Mesenchymal stem cell (in vitro differentiated cells and primary cell): ENCODE data around the gene CRIP2.

Experiments used
- DNase-seq: peaks from one replicate; pipeline ENCODE4 v3.0.0-alpha.2; 2013
- H2AFZ ChIP-seq: one replicate; pipeline ENCODE4 v1.6.1; 2013; ENCODE audit warnings: low read depth, mild to moderate bottlenecking, control low read depth, inconsistent platforms, low read length, moderate library complexity
- H2AK5ac ChIP-seq: 2 replicates; pipeline ENCODE4 v1.6.1; 2013; ENCODE audit warnings: low read length, moderate library complexity, mild to moderate bottlenecking, inconsistent platforms; ENCODE audit not compliant: severe bottlenecking
- H2BK120ac ChIP-seq: one replicate; pipeline ENCODE4 v1.6.1; 2013; ENCODE audit warnings: low read depth, mild to moderate bottlenecking, inconsistent platforms, low read length, moderate library complexity
- H2BK12ac ChIP-seq, 2 experiments: one replicate each; pipeline ENCODE4 v1.6.1; 2013; ENCODE audit warnings: inconsistent platforms in 2 of 2, low read length in 2 of 2, mild to moderate bottlenecking in 2 of 2, moderate library complexity in 2 of 2, control low read depth in 1 of 2
- H2BK15ac ChIP-seq: one replicate; pipeline ENCODE4 v1.6.1; 2013; ENCODE audit warnings: mild to moderate bottlenecking, low read depth, inconsistent platforms; ENCODE audit not compliant: poor library complexity, severe bottlenecking
- H2BK5ac ChIP-seq: 2 replicates; pipeline ENCODE4 v1.6.1; 2013; ENCODE audit warnings: low read depth, mild to moderate bottlenecking, low read length, control low read depth, inconsistent platforms; ENCODE audit not compliant: poor library complexity, severe bottlenecking
- H3K14ac ChIP-seq, 2 experiments: one replicate each; pipeline ENCODE4 v1.6.1; 2013; ENCODE audit warnings: inconsistent platforms in 2 of 2, low read length in 2 of 2, control low read depth in 1 of 2, mild to moderate bottlenecking in 1 of 2, moderate library complexity in 1 of 2
- H3K18ac ChIP-seq, 2 experiments: one replicate each; pipeline ENCODE4 v1.6.1; 2013; ENCODE audit warnings: inconsistent platforms in 2 of 2, low read length in 2 of 2, control low read depth in 1 of 2, low read depth in 1 of 2, mild to moderate bottlenecking in 1 of 2
- H3K23ac ChIP-seq, 2 experiments: one replicate each; pipeline ENCODE4 v1.6.1; 2013; ENCODE audit warnings: inconsistent platforms in 2 of 2, low read length in 2 of 2, mild to moderate bottlenecking in 2 of 2, moderate library complexity in 2 of 2, control low read depth in 1 of 2
- H3K27ac ChIP-seq: 2 replicates; pipeline ENCODE4 v1.5.1; 2013; ENCODE audit warnings: mild to moderate bottlenecking, moderate library complexity, low read length, control low read depth, inconsistent platforms; ENCODE audit not compliant: poor library complexity, severe bottlenecking
- H3K27me3 ChIP-seq, 2 experiments: 2 replicates each; pipeline versions ENCODE4 v1.6.1 to v1.7.0; 2013; ENCODE audit warnings: low read length in 2 of 2, mild to moderate bottlenecking in 2 of 2, moderate library complexity in 2 of 2, control low read depth in 1 of 2, inconsistent platforms in 1 of 2; ENCODE audit not compliant: control insufficient read depth in 1 of 2, insufficient read depth in 1 of 2
- H3K36me3 ChIP-seq, 2 experiments: 2 replicates each; pipeline versions ENCODE4 v1.6.1 to v1.7.0; 2013; ENCODE audit warnings: low read length in 2 of 2, control low read depth in 1 of 2, inconsistent platforms in 1 of 2, low read depth in 1 of 2, mild to moderate bottlenecking in 1 of 2; ENCODE audit not compliant: insufficient read depth in 2 of 2, control insufficient read depth in 1 of 2
- H3K4ac ChIP-seq, 2 experiments: one replicate each; pipeline ENCODE4 v1.6.1; 2013; ENCODE audit warnings: inconsistent platforms in 2 of 2, low read length in 2 of 2, mild to moderate bottlenecking in 2 of 2, moderate library complexity in 2 of 2, control low read depth in 1 of 2, low read depth in 1 of 2
- H3K4me1 ChIP-seq: 2 replicates; pipeline ENCODE4 v1.6.1; 2013; ENCODE audit warnings: low read depth, low read length, control low read depth; ENCODE audit not compliant: control insufficient read depth, insufficient read depth
- H3K4me2 ChIP-seq: 2 replicates; pipeline ENCODE4 v1.6.1; 2013; ENCODE audit warnings: low read length, mild to moderate bottlenecking, inconsistent platforms; ENCODE audit not compliant: poor library complexity, severe bottlenecking
- H3K4me3 ChIP-seq, 2 experiments: 2 replicates each; pipeline versions ENCODE4 v1.5.1 to v1.7.0; 2013; ENCODE audit warnings: low read length in 2 of 2, mild to moderate bottlenecking in 2 of 2, control low read depth in 1 of 2, low read depth in 1 of 2; ENCODE audit not compliant: insufficient read depth in 1 of 2
- H3K79me1 ChIP-seq: replicated peaks from 2 replicates; pipeline ENCODE4 v1.6.1; 2013; ENCODE audit warnings: mild to moderate bottlenecking, control low read depth, low read length, inconsistent platforms; ENCODE audit not compliant: poor library complexity, severe bottlenecking
- H3K9ac ChIP-seq: 2 replicates; pipeline ENCODE4 v1.7.0; 2013; ENCODE audit warnings: mild to moderate bottlenecking, low read length, moderate library complexity
- H3K9me3 ChIP-seq: 2 replicates; pipeline ENCODE4 v1.7.0; 2013; ENCODE audit warnings: mild to moderate bottlenecking, low read length; ENCODE audit not compliant: control insufficient read depth
- H4K8ac ChIP-seq: one replicate; pipeline ENCODE4 v1.6.1; 2013; ENCODE audit warnings: inconsistent platforms, mild to moderate bottlenecking, low read length, moderate library complexity
- H4K91ac ChIP-seq: one replicate; pipeline ENCODE4 v1.6.1; 2013; ENCODE audit warnings: mild to moderate bottlenecking, low read length, inconsistent platforms
- WGBS: methylation state at CpG from one replicate; pipeline ENCODE4 v1.1.7; 2013; ENCODE audit warnings: mixed read lengths; 5-methylcytosine and 5-hydroxymethylcytosine counted together

CRIP2 gene

DNA sequence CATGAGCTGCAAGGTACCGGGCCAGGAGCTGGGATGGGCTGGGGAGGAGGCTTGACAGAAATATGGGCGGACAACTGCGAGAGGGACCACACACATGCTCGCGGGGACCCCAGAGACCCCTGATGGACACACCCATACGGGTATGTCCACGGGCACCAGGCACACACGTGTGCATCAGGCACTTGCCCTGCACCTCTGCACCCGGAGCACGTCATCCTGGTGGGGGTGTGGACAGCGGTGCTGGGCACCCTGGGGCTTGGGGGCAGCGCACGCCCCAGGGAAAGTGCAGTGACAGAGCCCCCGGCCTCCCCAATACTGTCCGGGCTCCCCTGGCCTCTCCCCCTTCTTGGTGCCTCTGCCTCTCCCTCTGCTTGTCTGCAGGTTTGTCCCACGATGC, 10.4 kb downstream of the CRIP2 start:
- DNase-seq: no peak
- peaks cover 15 to 36% of the 10 kb centered on the region in 2 experiments for H3K27me3 ChIP-seq
- no peak overlapping the region for H3K23ac ChIP-seq
- H2BK12ac ChIP-seq: no peak overlapping the region
- H2BK120ac ChIP-seq: no peak overlapping the region
- no peak overlapping the region for H3K9ac ChIP-seq
- no peak overlapping the region for H3K14ac ChIP-seq
- H2AK5ac ChIP-seq: no peak overlapping the region
- no peak overlapping the region for H3K27ac ChIP-seq
- H3K4ac ChIP-seq: no peak overlapping the region
- peak overlapping the region in 1 of 2 experiments; percentile 18 for H3K4me3 ChIP-seq
- peak overlapping the region in 1 of 2 experiments; percentile 0 for H3K18ac ChIP-seq
- no peak overlapping the region for H2BK15ac ChIP-seq
- H4K91ac ChIP-seq: peak overlapping the region; percentile 4
- no peak overlapping the region for H4K8ac ChIP-seq
- no peak overlapping the region for H3K4me2 ChIP-seq
- H2AFZ ChIP-seq: no peak overlapping the region
- WGBS: 97% methylated on average over 16 of the region's 16 CpGs
- H3K79me1 ChIP-seq: no peaks in the 10 kb centered on the region
- no peaks in the 10 kb centered on the region for H3K36me3 ChIP-seq
- no peak overlapping the region for H2BK5ac ChIP-seq
- peaks cover 53% of the 10 kb centered on the region for H3K4me1 ChIP-seq
- H3K9me3 ChIP-seq: no peaks in the 10 kb centered on the region

GRCh38 chr14:105485739-105486162, 11.1 kb downstream of the CRIP2 start:
- H3K79me1 ChIP-seq: no peaks in the 10 kb centered on the region
- no peak overlapping the region for H2BK5ac ChIP-seq
- no peak overlapping the region for H4K91ac ChIP-seq
- no peaks in the 10 kb centered on the region for H3K36me3 ChIP-seq
- H3K27ac ChIP-seq: no peak overlapping the region
- peak; percentile 57 for DNase-seq
- H3K4me2 ChIP-seq: no peak overlapping the region
- H3K9me3 ChIP-seq: no peaks in the 10 kb centered on the region
- H2BK15ac ChIP-seq: no peak overlapping the region
- H3K4me3 ChIP-seq: no peak overlapping the region
- no peak overlapping the region for H4K8ac ChIP-seq
- H3K4me1 ChIP-seq: peaks cover 51% of the 10 kb centered on the region
- peaks cover 14 to 36% of the 10 kb centered on the region in 2 experiments for H3K27me3 ChIP-seq
- no peak overlapping the region for H3K4ac ChIP-seq
- H3K14ac ChIP-seq: peak overlapping the region in 1 of 2 experiments; percentile 58
- peak overlapping the region in 1 of 2 experiments; percentile 37 for H2BK12ac ChIP-seq
- WGBS: 27% methylated on average over 12 of the region's 12 CpGs
- H3K18ac ChIP-seq: peak overlapping the region in 1 of 2 experiments; percentile 34
- H3K9ac ChIP-seq: no peak overlapping the region
- H3K23ac ChIP-seq: no peak overlapping the region
- H2AFZ ChIP-seq: no peak overlapping the region
- no peak overlapping the region for H2BK120ac ChIP-seq
- no peak overlapping the region for H2AK5ac ChIP-seq

DNA sequence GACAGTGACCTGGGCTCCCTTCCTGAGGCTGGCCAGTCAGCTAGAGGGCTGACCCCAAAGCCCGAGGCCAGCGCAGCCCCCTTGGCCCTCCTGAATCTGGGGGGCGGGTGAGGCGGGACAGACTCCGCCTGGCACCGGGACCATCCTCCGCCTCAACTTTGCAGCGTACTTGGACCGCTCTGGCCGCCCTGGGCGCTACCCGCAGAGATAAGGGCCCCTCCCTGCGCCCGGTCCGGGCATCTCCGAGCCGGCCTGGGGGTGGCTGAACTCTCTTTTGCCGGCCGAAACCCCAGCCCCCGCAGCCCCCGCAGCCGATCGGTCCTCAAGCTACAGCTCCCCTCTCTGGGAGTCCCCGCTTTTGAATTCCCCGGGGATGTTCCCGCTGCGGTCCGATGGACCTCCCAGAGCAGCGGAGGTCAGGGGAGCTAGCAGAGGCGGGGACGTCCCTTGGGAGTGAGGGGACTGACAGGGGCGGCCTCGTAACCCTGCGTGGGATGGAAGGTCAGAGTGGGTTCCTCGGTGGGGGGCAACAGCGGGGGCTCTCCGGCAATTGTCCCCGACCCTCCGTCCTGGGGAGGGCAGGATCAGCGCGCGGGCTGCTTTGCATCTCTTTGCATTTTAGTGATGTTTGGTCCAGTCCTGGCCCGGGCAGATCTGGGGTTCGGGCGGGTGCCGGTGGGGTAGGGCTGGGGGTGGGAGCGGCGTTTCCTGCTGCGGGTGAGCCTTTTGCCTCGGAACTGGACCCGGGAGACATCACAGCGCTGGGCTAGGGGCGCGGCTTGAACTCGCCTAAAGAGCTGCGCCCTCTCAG, 11.7 kb downstream of the CRIP2 start, which contains the start of gene CRIP1:
Gene CRIP1, plus strand, starts transcription at position 724 of the 811 bp plus-strand sequence. CDS start 374 bp downstream, outside the sequence.
- Histone ChIP-seq H3K14ac (peak within 1 kb of the TSS in 1 of 2 experiments; percentile 58), H2BK15ac (peak within 1 kb of the TSS; percentile 4), H3K4me2 (no peak within 1 kb of the TSS), H3K18ac (peak within 1 kb of the TSS; percentile 34 to 40), H3K36me3 (no peaks in the 10 kb centered on the region), H4K8ac (peak within 1 kb of the TSS; percentile 36), H3K4me3 (no peak within 1 kb of the TSS), H2BK5ac (no peak within 1 kb of the TSS), H2AK5ac (no peak within 1 kb of the TSS), H3K4ac (no peak within 1 kb of the TSS), H2AFZ (no peak within 1 kb of the TSS), H3K79me1 (no peaks in the 10 kb centered on the region), H2BK12ac (peak within 1 kb of the TSS in 1 of 2 experiments; percentile 37), H3K27ac (no peak within 1 kb of the TSS), H4K91ac (no peak within 1 kb of the TSS), H3K9me3 (no peaks in the 10 kb centered on the region), H2BK120ac (no peak within 1 kb of the TSS), H3K9ac (peak within 1 kb of the TSS; percentile 55), H3K23ac (peak within 1 kb of the TSS in 1 of 2 experiments; percentile 63), H3K4me1 (peaks cover 50% of the 10 kb centered on the region), H3K27me3 (peaks cover 14 to 36% of the 10 kb centered on the region in 2 experiments)
- WGBS: 42% methylated on average over 56 of the region's 56 CpGs
- no peak for DNase-seq

DNA sequence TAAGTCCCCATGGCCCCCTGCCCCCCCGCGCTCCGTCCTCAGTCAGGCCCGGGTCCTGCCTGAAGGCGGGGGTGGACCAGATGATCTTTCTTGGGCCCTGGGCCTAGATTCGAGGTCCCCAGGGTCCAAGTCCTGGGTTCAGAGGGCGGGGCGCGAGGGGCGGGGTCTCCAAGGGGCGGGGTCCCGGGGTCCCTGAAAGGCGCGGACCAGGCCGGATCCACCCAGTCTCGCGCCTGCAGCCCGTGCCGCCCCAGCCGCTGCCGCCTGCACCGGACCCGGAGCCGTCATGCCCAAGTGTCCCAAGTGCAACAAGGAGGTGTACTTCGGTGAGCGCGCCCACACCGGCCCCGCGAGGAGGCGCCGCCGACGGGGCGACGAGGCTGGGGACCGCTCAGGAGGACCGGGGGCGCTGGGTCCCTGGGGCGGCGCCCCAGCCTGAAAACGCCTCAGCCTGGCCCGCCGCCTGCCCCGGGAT, 12.4 kb downstream of the CRIP2 start:
- Histone ChIP-seq H4K8ac (peak overlapping the region; percentile 36), H3K23ac (peak overlapping the region in 1 of 2 experiments; percentile 63), H3K9me3 (no peaks in the 10 kb centered on the region), H3K4me1 (peaks cover 46% of the 10 kb centered on the region), H3K4ac (no peak overlapping the region), H3K27me3 (peaks cover 14 to 36% of the 10 kb centered on the region in 2 experiments), H3K4me2 (no peak overlapping the region), H2AFZ (no peak overlapping the region), H3K18ac (peak overlapping the region in 1 of 2 experiments; percentile 40), H3K79me1 (peaks cover 1% of the 10 kb centered on the region), H2BK15ac (no peak overlapping the region), H2BK5ac (no peak overlapping the region), H3K14ac (no peak overlapping the region), H3K36me3 (no peaks in the 10 kb centered on the region), H4K91ac (no peak overlapping the region), H2BK120ac (no peak overlapping the region), H2BK12ac (no peak overlapping the region), H3K27ac (no peak overlapping the region), H3K9ac (peak overlapping the region; percentile 55), H3K4me3 (no peak overlapping the region), H2AK5ac (no peak overlapping the region)
- WGBS: 20% methylated on average over 42 of the region's 45 CpGs
- DNase-seq: no peak
